Endodermal cell (in vitro differentiated cells): ENCODE results near the gene MPP4. TPM values are rescaled to one million over a fixed set of nuclear protein-coding genes. Genes with fewer than 3 reads are reported as not detected.

Experiments
- DNase-seq: peaks from one replicate; pipeline ENCODE4 v3.0.0-alpha.2; 2017
- H3K27ac ChIP-seq: 2 replicates; pipeline ENCODE4 v1.5.1; 2013; ENCODE audit warnings: mild to moderate bottlenecking, low read depth, low read length, moderate library complexity
- H3K27me3 ChIP-seq: 2 replicates; pipeline ENCODE4 v1.6.1; 2013; ENCODE audit warnings: mild to moderate bottlenecking, low read length, moderate library complexity; ENCODE audit not compliant: insufficient read depth, control insufficient read depth, poor library complexity, severe bottlenecking
- H3K36me3 ChIP-seq: 2 replicates; pipeline ENCODE4 v1.7.0; 2013; ENCODE audit warnings: mild to moderate bottlenecking, low read length, moderate library complexity; ENCODE audit not compliant: control insufficient read depth, insufficient read depth
- H3K4me1 ChIP-seq: one replicate; pipeline ENCODE4 v1.7.0; 2013; ENCODE audit warnings: low read length; ENCODE audit not compliant: control insufficient read depth, insufficient read depth
- H3K4me3 ChIP-seq: 2 replicates; pipeline ENCODE4 v1.5.1; 2013; ENCODE audit warnings: mild to moderate bottlenecking, low read length, moderate library complexity
- H3K9ac ChIP-seq: 2 replicates; pipeline ENCODE4 v1.6.1; 2013; ENCODE audit warnings: mild to moderate bottlenecking, low read length, moderate library complexity; ENCODE audit not compliant: poor library complexity, severe bottlenecking; ENCODE audit errors: extremely low read depth
- H3K9me3 ChIP-seq: 2 replicates; pipeline ENCODE4 v1.6.1; 2013; ENCODE audit warnings: mild to moderate bottlenecking, low read length, moderate library complexity; ENCODE audit not compliant: control insufficient read depth
- H3K27ac Mint-ChIP-seq: 2 replicates; pipeline ENCODE4 v1.8.0; 2020; ENCODE audit warnings: mixed read lengths
- H3K27me3 Mint-ChIP-seq: 2 replicates; pipeline ENCODE4 v1.8.0; 2021; ENCODE audit warnings: mild to moderate bottlenecking, mixed read lengths; ENCODE audit not compliant: insufficient read depth
- H3K36me3 Mint-ChIP-seq: 2 replicates; pipeline ENCODE4 v1.8.0; 2020; ENCODE audit warnings: low read depth, mixed read lengths
- H3K4me1 Mint-ChIP-seq: 2 replicates; pipeline ENCODE4 v1.8.0; 2020; ENCODE audit warnings: mixed read lengths
- H3K4me3 Mint-ChIP-seq: 2 replicates; pipeline ENCODE4 v1.8.0; 2020; ENCODE audit warnings: mild to moderate bottlenecking, moderate library complexity, mixed read lengths
- H3K9me3 Mint-ChIP-seq: 2 replicates; pipeline ENCODE4 v1.8.0; 2020; ENCODE audit warnings: mild to moderate bottlenecking, mixed read lengths
- WGBS, 2 experiments: methylation state at CpG; one replicate each; pipeline versions ENCODE4 v1.1.5 to v1.1.7; 2013; ENCODE audit warnings: missing lambda C conversion rate in 2 of 2, mixed read lengths in 1 of 2; ENCODE audit not compliant: insufficient coverage in 1 of 2, insufficient read length in 1 of 2; 5-methylcytosine and 5-hydroxymethylcytosine counted together
- total RNA-seq, 2 donors: library from RNA; stranded (reverse); fragmentation: NEBNext Ultra II Directional in 1 of 2; extraction: Animal tissue kit (Norgen Biotek cat#: 25700) in 1 of 2; gene quantifications; 2 replicates in 1 of 2; 3 replicates in 1 of 2; pipeline ENCODE4 v1.2.1, GENCODE V29; 2021
- TF ChIP-seq, protein P1 (sequence below): fragments of 200-600 bp; sonication (generic); conservative IDR thresholded peaks from 2 replicates; pipeline ENCODE4 v1.5.0; 2021; ENCODE audit warnings: antibody characterized with exemption, mild to moderate bottlenecking

MPP4 gene
- total RNA-seq, 2 donors from 2014 or later = 0.18 TPM; not detected in 1

DNA sequence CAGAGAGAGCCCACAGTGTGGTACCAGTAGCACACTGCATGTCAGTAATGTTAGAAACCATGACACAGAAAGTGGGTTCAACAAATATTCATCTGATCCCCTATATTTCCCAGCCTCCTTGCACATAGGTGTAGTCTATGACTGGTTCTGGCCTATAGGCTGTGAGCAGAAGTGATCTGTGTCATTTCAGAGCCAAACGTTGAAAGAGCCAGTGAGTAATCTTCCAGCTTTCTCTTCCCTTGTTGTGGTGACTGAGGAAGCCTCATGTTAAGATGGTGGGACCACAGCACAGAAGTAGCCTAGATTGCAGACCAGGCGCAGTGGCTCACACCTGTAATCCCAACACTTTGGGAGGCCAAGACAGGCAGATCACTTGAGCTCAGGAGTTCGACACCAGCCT is 59.2 kb downstream of the MPP4 start:
- H3K4me1 Mint-ChIP-seq = peaks cover 14% of the 10 kb centered on the region
- H3K4me3 Mint-ChIP-seq = no peak overlapping the region
- Histone ChIP-seq H3K36me3 (peaks cover 46% of the 10 kb centered on the region), H3K27ac (no peak overlapping the region), H3K4me1 (no peaks in the 10 kb centered on the region), H3K9me3 (no peaks in the 10 kb centered on the region), H3K4me3 (no peak overlapping the region), H3K9ac (no peak overlapping the region), H3K27me3 (no peaks in the 10 kb centered on the region)
- DNase-seq = no peak
- no peaks in the 10 kb centered on the region for H3K27me3 Mint-ChIP-seq
- no peaks in the 10 kb centered on the region for H3K9me3 Mint-ChIP-seq
- H3K36me3 Mint-ChIP-seq = peaks cover 23% of the 10 kb centered on the region
- 87 to 96% methylated on average over 3 of the region's 3 CpGs for WGBS, 2 experiments
- TF ChIP-seq, protein P1, sequence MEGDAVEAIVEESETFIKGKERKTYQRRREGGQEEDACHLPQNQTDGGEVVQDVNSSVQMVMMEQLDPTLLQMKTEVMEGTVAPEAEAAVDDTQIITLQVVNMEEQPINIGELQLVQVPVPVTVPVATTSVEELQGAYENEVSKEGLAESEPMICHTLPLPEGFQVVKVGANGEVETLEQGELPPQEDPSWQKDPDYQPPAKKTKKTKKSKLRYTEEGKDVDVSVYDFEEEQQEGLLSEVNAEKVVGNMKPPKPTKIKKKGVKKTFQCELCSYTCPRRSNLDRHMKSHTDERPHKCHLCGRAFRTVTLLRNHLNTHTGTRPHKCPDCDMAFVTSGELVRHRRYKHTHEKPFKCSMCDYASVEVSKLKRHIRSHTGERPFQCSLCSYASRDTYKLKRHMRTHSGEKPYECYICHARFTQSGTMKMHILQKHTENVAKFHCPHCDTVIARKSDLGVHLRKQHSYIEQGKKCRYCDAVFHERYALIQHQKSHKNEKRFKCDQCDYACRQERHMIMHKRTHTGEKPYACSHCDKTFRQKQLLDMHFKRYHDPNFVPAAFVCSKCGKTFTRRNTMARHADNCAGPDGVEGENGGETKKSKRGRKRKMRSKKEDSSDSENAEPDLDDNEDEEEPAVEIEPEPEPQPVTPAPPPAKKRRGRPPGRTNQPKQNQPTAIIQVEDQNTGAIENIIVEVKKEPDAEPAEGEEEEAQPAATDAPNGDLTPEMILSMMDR = no peak
- H3K27ac Mint-ChIP-seq = no peak overlapping the region

DNA sequence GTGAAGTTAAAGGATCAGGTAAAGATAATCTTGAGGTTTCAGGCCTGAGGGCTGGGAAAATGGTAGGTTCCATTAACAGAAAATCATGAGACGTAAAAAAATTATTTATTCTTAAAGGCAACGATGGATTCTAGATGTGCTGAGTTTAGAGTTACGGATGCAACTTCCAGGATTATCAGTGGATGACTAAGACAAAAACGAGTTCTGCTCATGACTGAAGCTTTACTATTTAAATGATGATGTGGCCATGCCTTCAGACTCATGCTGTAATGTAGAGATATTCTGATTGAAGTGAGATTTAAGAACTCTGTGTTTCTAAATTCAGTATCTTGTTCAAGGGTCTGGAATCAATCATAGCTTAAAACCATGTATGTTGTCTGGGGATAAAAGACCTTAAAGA is 60.1 kb downstream of the MPP4 start:
- Histone ChIP-seq H3K4me3 (no peak overlapping the region), H3K9me3 (no peaks in the 10 kb centered on the region), H3K27me3 (no peaks in the 10 kb centered on the region), H3K4me1 (no peaks in the 10 kb centered on the region), H3K27ac (no peak overlapping the region), H3K9ac (no peak overlapping the region), H3K36me3 (peaks cover 55% of the 10 kb centered on the region)
- no peak overlapping the region for H3K4me3 Mint-ChIP-seq
- no peaks in the 10 kb centered on the region for H3K27me3 Mint-ChIP-seq
- peaks cover 28% of the 10 kb centered on the region for H3K36me3 Mint-ChIP-seq
- H3K4me1 Mint-ChIP-seq = peaks cover 6% of the 10 kb centered on the region
- 72 to 75% methylated on average over 4 of the region's 4 CpGs for WGBS, 2 experiments
- no peak overlapping the region for H3K27ac Mint-ChIP-seq
- no peak for DNase-seq
- no peaks in the 10 kb centered on the region for H3K9me3 Mint-ChIP-seq
- TF ChIP-seq, protein P1 = no peak

DNA sequence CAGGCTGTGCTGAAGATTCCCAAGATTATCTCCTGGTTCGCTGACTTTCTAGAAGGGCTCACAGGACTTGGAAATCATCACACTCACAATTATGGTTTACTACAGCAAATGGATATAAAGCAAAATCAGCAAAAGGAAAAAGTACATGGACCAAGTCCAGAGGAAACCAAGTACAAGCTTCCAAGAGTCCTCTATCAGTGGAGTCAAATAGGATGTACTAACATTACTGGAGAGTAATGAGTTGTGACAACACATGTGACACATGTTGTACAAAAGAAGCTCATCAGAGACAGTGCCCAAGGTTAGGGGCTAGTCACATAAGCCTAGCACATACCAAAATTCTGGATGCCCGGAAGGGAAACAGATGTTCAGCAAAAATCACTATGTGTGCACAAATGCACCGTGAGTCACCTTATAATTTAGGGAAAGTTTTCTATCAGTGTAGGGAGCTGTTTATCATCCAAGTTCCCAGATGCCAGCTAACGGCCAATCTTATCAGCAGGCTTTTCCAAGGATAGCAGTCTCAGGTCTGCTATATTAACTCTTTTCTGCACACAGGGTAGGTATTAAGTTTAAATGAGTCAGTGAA is 64.7 kb downstream of the MPP4 start:
- no peaks in the 10 kb centered on the region for H3K9me3 ChIP-seq
- H3K27ac ChIP-seq = no peak overlapping the region
- 95 to 97% methylated on average over 4 of the region's 4 CpGs for WGBS, 2 experiments
- Mint-ChIP-seq H3K36me3 (peaks cover 52% of the 10 kb centered on the region), H3K27ac (no peak overlapping the region), H3K4me3 (no peak overlapping the region), H3K27me3 (no peaks in the 10 kb centered on the region), H3K4me1 (no peaks in the 10 kb centered on the region), H3K9me3 (no peaks in the 10 kb centered on the region)
- no peak overlapping the region for H3K9ac ChIP-seq
- TF ChIP-seq, protein P1 = no peak
- H3K36me3 ChIP-seq = peaks cover 94% of the 10 kb centered on the region
- no peak overlapping the region for H3K4me3 ChIP-seq
- no peaks in the 10 kb centered on the region for H3K27me3 ChIP-seq
- no peaks in the 10 kb centered on the region for H3K4me1 ChIP-seq
- DNase-seq = no peak
